Bone marrow (tissue), 2 donors: ENCODE measurements around the gene AIF1.

Experiments
- DNase-seq, 2 donors: peaks; one replicate each; lab custom pipeline; 2025; lab: John Stamatoyannopoulos, UW

Gene AIF1

GRCh38 chr6:31642798-31643570, 27.9 kb downstream of the AIF1 start:
- no peak for DNase-seq

- no peak for DNase-seq
These were observed 28.9 kb downstream of the AIF1 start for GRCh38 chr6:31643818-31644454.

- no peak for DNase-seq
These were observed 30.3 kb downstream of the AIF1 start for GRCh38 chr6:31645325-31645724.

- DNase-seq: peak in 1 of 2 donors; percentile 77
These were observed 36.7 kb downstream of the AIF1 start for GRCh38 chr6:31651602-31652191.

GRCh38 chr6:31652925-31653724, 38.1 kb downstream of the AIF1 start:
- peak in 1 of 2 donors; percentile 97 for DNase-seq

- no peak for DNase-seq
These were observed 39.7 kb downstream of the AIF1 start for GRCh38 chr6:31654574-31655348.

- DNase-seq: no peak
These were observed 40.6 kb downstream of the AIF1 start, which contains the start of gene APOM for GRCh38 chr6:31655349-31656237. TSS of gene APOM (plus strand) at chr6:31655894. CDS start at chr6:31655967, 73 bp downstream.

- DNase-seq: no peak
These were observed 42.5 kb downstream of the AIF1 start for GRCh38 chr6:31657406-31658157.

- no peak for DNase-seq
These were observed 43.2 kb downstream of the AIF1 start for GRCh38 chr6:31658158-31658688.

GRCh38 chr6:31658983-31659648, 44.1 kb downstream of the AIF1 start:
- DNase-seq: no peak

GRCh38 chr6:31659649-31660380, 44.8 kb downstream of the AIF1 start:
- DNase-seq: no peak

- DNase-seq: peak; percentile 14 to 40
These were observed 45.6 kb downstream of the AIF1 start, which contains the start of gene C6orf47 for GRCh38 chr6:31660381-31661261. TSS of gene C6orf47 (minus strand) at chr6:31660778. CDS start at chr6:31659947, 831 bp downstream.

- DNase-seq: no peak
These were observed 46.5 kb downstream of the AIF1 start for GRCh38 chr6:31661262-31662123.

GRCh38 chr6:31662124-31662723, 47.2 kb downstream of the AIF1 start:
- DNase-seq: no peak

GRCh38 chr6:31663126-31663960, 48.3 kb downstream of the AIF1 start:
- no peak for DNase-seq
